Measurements from ENCODE around the gene FBXL22. TPM values are rescaled to one million over a fixed set of nuclear protein-coding genes. Genes with fewer than 3 reads are reported as not detected.
A peak's percentile ranks its signal among the peaks of the same experiment; 100 is the strongest.

FBXL22 gene
- total and polyA plus RNA-seq, 2 of the 4 experiments (the other 2 are of a cell fraction), result 0.36 to 1.3 TPM

DNA sequence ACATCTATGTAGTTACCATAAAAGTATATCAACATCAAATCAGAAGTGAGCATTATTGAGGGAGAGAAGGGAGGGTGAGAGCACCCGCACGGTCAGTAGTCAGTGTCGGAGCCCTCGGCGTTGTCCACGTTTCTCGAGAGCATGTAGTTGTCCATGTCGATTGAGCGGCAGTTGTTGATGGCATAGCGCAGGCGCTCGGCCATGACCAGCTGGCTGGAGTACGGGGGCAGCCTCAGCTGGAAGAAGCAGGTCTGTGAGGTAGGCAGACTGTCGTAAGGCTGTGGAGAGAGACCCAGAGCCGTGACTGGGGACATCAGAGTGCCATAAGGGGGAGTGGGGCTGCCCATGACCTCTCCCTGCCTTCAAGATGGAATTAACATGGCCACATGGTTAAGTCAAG is 11.8 kb downstream of the FBXL22 start:
- H3K9me1 ChIP-seq (ENCODE audit: insufficient read depth, low read length), result peaks cover 2% of the 10 kb centered on the region; the same call in 1 of the 2 replicates
- H2BK120ac ChIP-seq (ENCODE audit: low read depth, low read length), result no peak overlapping the region
- no TSS peak for BruUV-seq (replicated peaks)
- H4K20me1 ChIP-seq (ENCODE audit: insufficient read depth, low read length), result peaks cover 6% of the 10 kb centered on the region; the same call in 1 of the 2 replicates
- no peaks in the 10 kb centered on the region for H3K79me1 ChIP-seq (ENCODE audit: low read depth in 1 of 2, low read length in 2 of 2)
- no peak for TF ChIP-seq MAFK (IDR thresholded peaks at IDR 0.05; ENCODE audit: low read depth, low read length)
- TF ChIP-seq, protein P1, sequence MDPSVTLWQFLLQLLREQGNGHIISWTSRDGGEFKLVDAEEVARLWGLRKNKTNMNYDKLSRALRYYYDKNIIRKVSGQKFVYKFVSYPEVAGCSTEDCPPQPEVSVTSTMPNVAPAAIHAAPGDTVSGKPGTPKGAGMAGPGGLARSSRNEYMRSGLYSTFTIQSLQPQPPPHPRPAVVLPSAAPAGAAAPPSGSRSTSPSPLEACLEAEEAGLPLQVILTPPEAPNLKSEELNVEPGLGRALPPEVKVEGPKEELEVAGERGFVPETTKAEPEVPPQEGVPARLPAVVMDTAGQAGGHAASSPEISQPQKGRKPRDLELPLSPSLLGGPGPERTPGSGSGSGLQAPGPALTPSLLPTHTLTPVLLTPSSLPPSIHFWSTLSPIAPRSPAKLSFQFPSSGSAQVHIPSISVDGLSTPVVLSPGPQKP (IDR thresholded peaks at IDR 0.05; ENCODE audit: borderline replicate concordance, low read depth, low read length), result no peak
- no peak overlapping the region for H3K14ac ChIP-seq (replicated peaks; ENCODE audit: low read depth, low read length)
- H3K9ac ChIP-seq (ENCODE audit: low read depth, low read length), result no peak overlapping the region
- no peak overlapping the region for H2AFZ ChIP-seq (replicated peaks; ENCODE audit: low read length, poor library complexity)
- no peaks in the 10 kb centered on the region for H3K9me3 ChIP-seq (ENCODE audit: control insufficient read depth, insufficient read depth, low read length)
- no peak overlapping the region for H3K23ac ChIP-seq (ENCODE audit: low read depth, low read length)
- dilution Hi-C loops (cut with HindIII; ENCODE audit: low sequenced_read_pairs, unreplicated experiment) (no loop called here), in situ Hi-C loops (cut with MboI; ENCODE audit: low sequenced_read_pairs) (no loop called here), intact Hi-C loops (cut with micrococcal nuclease) (no loop called here)
- 96% methylated on average over 13 of the region's 15 CpGs; no CpG with 5 or more reads in 1 of the 2 experiments for WGBS, 2 experiments (ENCODE audit: extremely low coverage in 2 of 2, insufficient read length in 1 of 2)
- H2BK20ac ChIP-seq (ENCODE audit: low read depth, low read length), result no peak overlapping the region
- peaks cover 5% of the 10 kb centered on the region; the same call in 1 of the 2 replicates for H3K4me1 ChIP-seq (ENCODE audit: control insufficient read depth, insufficient read depth, low read length)
- ATAC-seq (ENCODE audit: low read depth) (no peak), DNase-seq (no peak)
- no peak overlapping the region for H4K8ac ChIP-seq (ENCODE audit: low read depth in 2 of 2, low read length in 2 of 2)
- no peak overlapping the region for H3K27ac ChIP-seq (ENCODE audit: insufficient read depth, low read length)
- H3K4ac ChIP-seq (ENCODE audit: low read depth, low read length), result no peak overlapping the region
- H2AK5ac ChIP-seq (ENCODE audit: low read depth, low read length), result 0 out of 2 replicates have a peak overlapping the region, but pooled peaks have one; percentile 24
- ChIA-PET CTCF (no interaction called here), POLR2A (ENCODE audit: unreplicated experiment) (no interaction called here)
- no peak overlapping the region for H4K5ac ChIP-seq (ENCODE audit: low read depth, low read length)
- H3K18ac ChIP-seq (ENCODE audit: low read depth, low read length), result no peak overlapping the region
- no peaks in the 10 kb centered on the region for H3K27me3 ChIP-seq (ENCODE audit: control insufficient read depth, insufficient read depth, low read length)
- H3K56ac ChIP-seq (ENCODE audit: extremely low read depth, insufficient read depth, low read length), result no peak overlapping the region
- H4K91ac ChIP-seq (ENCODE audit: insufficient read depth, low read depth, low read length), result no peak overlapping the region
- H3K4me2 ChIP-seq (ENCODE audit: low read depth, low read length), result no peak overlapping the region
- H3K36me3 ChIP-seq (ENCODE audit: control insufficient read depth, insufficient read depth, low read length), result peaks cover 25% of the 10 kb centered on the region
- no peak overlapping the region for H2BK5ac ChIP-seq (ENCODE audit: low read depth, low read length, poor library complexity, severe bottlenecking)
- H2AK9ac ChIP-seq (replicated peaks; ENCODE audit: low read depth, low read length, poor library complexity), result no peak overlapping the region
- no peak overlapping the region for H2BK15ac ChIP-seq (ENCODE audit: low read depth, low read length)
- no peak overlapping the region for H3K4me3 ChIP-seq (ENCODE audit: insufficient read depth, low read depth, low read length)

All from IMR-90 (cell line).